Fibroblast of upper back skin (primary cell): Measurements from ENCODE around the gene TSPAN11.

Experiments used
- DNase-seq: peaks from one replicate; pipeline ENCODE4 v3.0.0-alpha.2; 2013

Gene TSPAN11

DNA sequence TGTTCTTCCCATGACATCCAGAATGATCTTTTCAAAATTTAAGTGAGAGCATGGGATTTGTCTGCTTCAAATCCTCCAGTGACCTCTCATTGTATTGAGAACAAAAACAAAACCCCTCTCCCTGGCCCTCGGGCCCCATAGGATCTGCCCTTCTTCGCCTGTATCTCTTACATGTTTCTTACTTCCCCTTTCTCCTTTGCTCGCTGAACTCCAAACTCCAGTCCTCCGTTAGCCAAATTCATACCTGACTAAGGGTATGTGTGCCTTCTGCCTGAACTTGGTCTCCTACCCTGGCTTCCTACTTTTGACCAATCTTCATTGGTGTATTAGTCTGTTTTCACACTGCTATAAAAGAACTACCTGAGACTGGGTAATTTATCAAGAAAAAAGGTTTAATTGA lies 13.2 kb upstream of the TSPAN11 start:
- DNase-seq = no peak

DNA sequence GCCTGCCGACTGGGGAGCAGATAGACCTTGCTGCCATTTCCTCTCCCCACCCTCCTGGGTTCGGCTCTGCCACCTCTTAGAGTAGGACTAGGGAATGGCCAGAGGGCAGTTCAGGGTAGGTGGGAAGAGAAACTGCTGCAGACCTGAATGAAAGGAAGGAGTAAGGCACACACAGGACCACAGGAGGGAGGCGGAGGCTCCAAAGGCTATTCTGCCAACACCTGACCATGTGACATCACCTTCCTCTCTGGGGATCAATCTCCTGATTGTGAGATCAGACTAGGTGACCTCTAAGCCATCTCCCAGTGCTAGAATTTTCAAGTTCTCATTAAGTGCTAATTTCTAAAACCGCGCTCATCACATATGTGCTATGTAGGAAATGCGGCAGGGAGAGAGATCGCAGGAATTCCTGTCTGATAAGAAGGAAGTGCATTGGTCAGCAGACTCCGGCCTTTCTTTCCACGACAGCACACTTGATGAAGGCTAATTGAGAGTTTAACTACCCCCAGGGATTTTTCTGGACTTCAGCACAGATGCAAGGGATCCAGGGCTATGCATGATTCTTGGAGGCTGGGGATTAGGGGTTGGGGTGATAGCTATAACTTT lies 11.5 kb upstream of the TSPAN11 start:
- no peak for DNase-seq

DNA sequence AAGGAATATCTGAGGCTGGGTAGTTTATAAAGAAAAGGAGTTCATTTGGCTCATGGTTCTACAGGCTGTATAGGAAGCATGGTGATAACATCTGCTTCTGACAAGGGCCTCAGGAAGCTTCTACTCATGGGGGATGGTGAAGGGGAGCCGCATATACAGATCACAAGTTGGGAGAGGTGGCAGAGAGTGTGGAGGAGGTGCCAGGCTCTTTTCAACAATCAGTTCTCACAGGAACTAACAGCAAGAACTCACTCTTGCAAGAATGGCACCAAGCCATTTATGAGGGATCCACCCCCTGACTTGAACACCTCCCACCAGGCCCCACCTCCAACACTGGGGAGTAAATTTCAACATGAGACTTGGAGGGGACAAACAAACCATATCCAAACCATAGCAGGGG lies 3.5 kb upstream of the TSPAN11 start:
- no peak for DNase-seq

DNA sequence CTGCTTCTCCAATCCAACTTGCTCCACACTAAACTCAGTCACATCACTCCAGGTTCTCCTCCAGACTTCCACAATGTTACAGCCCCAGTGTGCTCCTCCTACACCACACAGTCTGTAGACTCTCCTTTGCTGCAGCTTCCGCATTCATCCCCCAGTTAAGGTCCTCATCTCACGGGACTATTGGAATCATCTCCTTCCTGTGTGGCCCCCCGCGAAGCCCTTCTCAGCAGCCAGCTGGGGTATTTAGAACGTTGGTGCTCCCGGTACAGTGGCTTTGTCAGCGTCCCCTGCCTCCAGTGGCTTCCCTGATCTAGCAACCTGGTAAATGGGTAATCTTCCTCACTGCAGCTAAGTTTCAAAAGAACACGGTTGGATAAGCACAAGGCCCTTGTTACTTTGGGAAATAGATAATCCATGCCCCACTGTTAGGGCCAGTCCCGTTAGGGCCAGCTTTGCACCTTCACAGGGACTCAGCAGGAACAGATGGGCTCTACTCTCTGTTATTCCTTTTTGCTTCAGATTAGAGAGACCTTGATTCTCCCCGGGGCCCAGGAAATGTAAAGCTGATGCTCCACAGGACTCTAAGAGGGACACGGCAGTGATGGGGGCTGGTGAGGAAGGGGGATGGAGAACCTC lies 823 bp upstream of the TSPAN11 start:
- no peak for DNase-seq

DNA sequence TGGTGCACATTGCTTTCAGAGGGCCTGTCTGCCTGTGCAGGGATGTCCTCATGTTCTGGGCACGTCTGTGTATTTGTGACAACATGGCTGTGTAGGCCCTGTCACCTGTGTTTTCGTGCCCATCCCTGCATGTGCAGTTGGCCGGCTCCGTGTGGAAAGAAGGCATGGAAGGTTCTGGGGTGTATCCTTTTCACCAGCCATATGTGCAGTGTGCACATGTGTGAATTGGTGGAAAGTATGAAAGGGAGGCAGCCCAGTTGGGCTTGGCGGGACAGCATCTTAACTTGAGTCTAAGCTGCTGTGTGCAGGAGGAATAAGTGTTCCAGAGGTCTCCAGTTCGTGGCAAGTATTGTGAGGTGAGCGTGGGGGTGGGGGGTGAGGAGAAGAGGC lies 669 bp downstream of the TSPAN11 start:
- no peak for DNase-seq

GRCh38 chr12:30928356-30929244 lies 2.1 kb downstream of the TSPAN11 start:
- no peak for DNase-seq

GRCh38 chr12:30930238-30930637 lies 3.7 kb downstream of the TSPAN11 start:
- DNase-seq = no peak

DNA sequence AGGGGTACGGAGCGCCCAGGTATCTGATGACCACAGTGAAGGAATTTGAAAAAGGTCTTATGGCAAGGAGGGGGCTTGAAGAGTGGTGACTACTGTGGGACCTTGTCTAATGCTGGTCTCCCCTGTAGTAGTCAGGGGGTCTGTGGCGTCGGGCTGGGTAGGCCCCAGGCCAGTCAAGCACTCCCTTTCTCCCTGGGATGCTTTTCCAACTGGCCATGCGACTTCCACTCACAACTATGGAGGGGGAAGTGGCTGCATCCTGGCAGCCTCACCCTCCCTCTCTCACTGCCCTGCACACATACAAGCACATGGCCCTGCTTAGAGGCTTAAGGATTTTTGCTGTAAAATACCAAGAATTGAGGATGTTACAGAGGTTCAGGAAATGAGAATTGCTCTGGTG lies 4.1 kb downstream of the TSPAN11 start:
- DNase-seq = no peak

- DNase-seq = no peak
These were observed 6.3 kb downstream of the TSPAN11 start for GRCh38 chr12:30932881-30933280.

DNA sequence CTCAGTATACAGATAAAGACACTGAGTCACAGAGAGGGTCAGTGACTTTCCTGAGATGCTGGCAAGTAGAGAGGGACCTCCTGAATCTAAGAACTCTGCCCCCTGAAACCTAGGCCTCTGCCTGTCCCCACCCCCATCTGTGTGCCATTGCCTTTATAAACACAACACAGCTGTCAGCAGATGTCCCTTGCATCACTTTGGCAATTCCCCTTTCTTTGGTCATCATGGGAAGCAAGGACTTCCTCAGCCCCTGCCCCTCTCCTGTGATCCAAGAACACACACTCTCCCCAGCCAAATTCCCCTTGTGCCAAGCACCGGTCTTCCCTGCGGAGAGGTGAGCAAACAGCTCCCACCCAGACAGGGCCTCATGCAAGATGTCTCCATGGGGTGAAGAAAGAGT lies 8.3 kb downstream of the TSPAN11 start:
- DNase-seq = no peak

DNA sequence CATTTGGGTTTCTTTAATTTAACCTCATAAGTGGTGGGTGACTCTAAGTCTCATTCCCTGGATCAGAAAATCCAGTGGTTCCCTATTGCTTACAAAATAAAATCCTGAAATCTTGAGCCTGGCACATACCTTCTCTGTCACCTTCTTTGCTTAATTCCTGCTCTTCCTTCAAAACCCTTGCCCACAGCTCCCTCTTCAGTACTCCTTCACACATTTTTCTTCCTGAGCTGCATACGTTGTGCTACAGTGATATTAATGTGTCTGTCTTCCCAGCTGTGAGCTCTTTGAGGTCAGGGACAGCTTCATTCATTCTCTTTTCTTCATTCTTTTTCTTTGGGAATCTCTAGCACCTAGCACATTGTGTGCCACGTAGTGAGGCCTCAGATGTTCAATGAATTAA lies 9.5 kb downstream of the TSPAN11 start:
- no peak for DNase-seq

GRCh38 chr12:30939234-30939633 lies 12.7 kb downstream of the TSPAN11 start:
- DNase-seq = no peak

DNA sequence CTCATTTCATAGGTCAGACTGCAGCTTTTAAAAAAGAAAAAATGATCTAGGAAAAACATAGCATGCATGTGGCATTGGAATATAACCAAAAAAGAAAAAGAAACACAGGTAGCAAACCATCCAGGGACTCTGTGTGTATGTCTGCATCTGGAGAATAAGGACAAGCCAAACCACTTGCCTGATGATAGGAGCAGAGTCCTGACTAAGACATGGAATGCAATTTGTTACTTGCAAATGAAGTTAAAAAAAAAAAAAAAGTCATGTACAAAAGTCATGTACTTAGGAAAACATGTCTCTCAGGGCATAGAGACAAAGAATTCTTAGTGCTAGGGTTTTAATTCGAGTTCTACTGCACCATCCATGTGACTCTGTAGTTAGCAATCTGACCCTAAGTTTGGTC lies 15.9 kb downstream of the TSPAN11 start:
- no peak for DNase-seq

- no peak for DNase-seq
These were observed 16.4 kb downstream of the TSPAN11 start for GRCh38 chr12:30942936-30943335.

DNA sequence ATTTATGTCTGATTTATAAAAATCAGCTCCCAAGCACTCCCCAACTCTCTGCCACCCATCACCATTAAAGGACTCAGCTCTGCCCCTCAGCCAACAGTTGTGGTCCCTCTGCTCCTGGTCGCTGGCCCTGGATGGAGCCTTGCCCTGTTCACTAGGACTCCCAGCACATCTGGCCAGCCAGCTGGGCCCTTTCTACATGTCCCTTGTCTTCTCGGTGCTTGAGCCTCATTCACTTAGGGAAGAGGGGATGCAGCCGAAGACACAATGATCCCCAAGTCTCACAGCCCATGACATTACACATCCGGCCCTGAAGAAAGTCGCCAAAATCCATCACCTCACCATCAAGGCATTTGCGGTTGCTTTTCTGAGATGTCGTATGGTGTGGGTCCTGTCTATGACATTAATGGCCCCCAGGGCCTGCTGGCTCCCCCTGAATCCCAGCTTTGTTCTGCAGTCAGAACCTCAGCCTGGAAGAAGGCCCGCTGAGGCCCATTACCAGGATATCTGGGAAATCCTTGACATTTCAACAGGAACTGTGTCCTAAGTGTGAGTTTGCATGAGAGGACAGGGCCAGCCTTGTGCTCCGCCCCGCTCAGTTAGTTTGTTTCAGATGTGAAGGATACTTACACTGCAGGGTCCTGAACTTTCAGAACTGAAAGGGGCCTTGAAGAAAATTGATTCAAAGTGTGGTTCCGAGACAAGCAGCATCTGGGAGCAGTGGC lies 19.1 kb downstream of the TSPAN11 start:
- DNase-seq = no peak

DNA sequence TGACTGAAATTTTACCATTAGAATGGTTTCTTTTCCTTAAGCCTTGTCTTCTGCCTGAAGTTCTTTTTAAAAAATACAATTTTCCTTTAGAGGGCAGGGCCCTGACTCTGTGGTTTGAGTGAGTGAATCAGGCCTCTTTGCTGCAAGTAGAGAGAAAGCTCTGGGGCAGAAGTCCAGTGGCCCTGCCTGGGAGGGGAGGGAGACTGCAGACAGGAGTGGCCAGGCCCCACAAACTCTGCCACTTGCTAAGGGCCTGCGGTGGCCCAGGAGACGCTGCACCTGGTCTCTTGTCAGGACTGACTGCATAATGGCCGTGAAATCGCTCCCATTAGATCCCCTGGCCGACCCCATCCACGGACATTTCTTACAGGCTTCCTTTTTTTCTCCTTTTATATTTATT lies 25.5 kb downstream of the TSPAN11 start:
- no peak for DNase-seq

DNA sequence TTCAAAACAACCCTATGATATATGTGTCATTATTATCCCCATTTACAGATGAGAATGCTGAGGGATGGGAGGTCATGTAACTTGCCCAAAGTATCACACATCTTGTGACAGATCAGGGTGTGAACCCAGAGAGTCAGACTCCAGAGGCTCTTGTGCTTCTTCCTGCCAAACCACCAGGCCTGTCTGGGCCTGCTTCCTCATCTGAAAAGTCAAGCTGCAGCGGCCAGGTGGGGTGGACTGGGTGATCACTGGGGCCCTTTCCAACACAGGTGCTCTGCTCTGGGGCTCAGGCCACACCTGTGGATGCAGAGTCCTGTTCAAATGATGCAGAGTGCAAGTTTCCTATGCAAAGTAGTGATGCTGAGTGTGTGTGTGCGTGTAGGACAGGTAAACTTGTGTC lies 26.7 kb downstream of the TSPAN11 start:
- no peak for DNase-seq

DNA sequence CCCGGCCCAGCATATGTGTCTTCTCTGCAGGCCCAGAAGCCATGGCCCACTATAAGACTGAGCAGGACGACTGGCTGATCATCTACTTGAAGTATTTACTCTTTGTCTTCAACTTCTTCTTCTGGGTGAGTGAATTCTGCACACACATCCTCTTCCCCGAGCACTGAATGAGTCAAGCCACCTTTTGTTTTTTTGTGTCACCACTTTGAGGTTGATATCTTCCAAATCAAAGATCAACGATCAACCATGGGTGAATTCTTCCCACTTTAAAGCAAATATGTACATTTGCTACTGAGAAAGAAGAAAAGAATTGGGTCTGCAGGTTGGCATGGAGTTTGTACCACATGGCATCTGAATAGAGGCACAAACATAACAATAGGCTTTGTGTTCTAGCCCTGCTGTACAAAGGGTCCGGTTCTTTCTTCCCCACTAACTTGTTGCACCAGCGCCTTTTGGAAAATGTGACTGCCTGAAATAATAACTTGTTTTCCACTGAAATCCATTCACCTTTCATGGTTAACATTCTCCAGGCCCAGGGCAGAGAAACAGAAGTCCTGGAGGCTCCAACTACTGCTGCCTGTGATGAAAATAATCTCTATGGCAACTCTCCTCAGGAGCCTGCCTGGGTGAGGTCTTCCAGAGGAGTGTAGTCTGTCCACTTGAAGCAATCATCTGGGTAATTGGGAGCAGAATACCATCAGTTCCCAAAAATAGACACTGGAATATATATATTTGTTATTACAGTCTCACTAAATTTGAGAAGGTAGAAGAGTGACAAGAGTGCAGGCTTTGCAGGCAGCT lies 27.6 kb downstream of the TSPAN11 start:
- DNase-seq = no peak

DNA sequence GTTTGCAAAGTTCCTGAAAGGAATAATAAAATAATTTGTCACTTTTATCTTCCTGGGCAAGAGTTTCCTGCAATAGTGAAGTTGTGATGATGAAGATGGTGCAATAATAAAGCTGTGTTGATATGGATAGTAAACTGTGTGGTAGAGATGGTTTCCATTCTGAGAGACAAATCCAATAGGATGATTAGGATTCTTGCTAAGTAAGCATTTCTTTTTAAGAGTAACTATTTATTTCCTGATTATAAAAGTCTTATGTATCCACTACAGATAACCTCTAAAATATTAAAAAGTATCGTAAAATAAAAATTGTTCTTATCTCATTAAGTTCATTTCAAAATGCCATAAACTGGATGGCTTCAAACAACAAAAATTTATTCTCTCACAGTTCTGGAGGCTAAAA lies 28.7 kb downstream of the TSPAN11 start:
- DNase-seq = no peak

- no peak for DNase-seq
These were observed 32.7 kb downstream of the TSPAN11 start for GRCh38 chr12:30959110-30959710.

DNA sequence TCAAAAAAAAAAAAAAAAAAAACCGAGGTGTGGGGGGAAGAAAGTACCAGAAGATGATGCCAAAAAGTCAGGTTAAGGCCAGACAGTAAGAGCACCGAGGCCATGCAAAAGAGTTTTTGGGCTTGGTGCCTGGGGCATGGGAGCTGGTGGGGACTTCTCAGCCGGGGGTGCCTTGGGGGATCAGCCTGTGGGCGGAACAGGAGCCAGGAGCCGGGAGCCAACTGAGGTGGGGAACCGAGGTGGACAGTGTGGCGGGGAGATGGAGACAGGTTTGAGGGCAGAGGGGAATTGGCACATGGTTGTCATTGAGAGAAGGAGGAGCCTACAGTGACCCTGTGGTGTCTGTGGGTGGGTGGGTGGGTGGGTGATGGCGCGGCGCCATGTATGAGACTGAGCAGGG lies 33.2 kb downstream of the TSPAN11 start:
- DNase-seq = no peak

GRCh38 chr12:30961030-30961429 lies 34.5 kb downstream of the TSPAN11 start:
- no peak for DNase-seq
